T follicular helper cell (primary cell): Measurements from ENCODE around the gene GTF3C2.
"Not testable (repeated sequence)": the region's sequence is repeated elsewhere in the genome, so short reads cannot be mapped to it uniquely, and the experiment has no call there.

Experiments used
- DNase-seq: peaks from one replicate; pipeline ENCODE4 v3.0.0-alpha.2; 2020; ENCODE audit warnings: low read depth

GTF3C2 gene

GRCh38 chr2:27370816-27371620 is 14.5 kb upstream of the GTF3C2 start:
- DNase-seq = no peak

- DNase-seq = peak; percentile 99
Measured at GRCh38 chr2:27370026-27370815, 13.7 kb upstream of the GTF3C2 start, which contains the start of the genes EIF2B4 and SNX17. TSS of gene EIF2B4 (minus strand) at chr2:27370338. CDS start at chr2:27370314, 24 bp downstream. TSS of gene SNX17 (plus strand) at chr2:27370616. CDS start at chr2:27370744, 128 bp downstream.

- DNase-seq = no peak
Measured at GRCh38 chr2:27369471-27370025, 13.0 kb upstream of the GTF3C2 start.

- DNase-seq = no peak
Measured at GRCh38 chr2:27363933-27364332, 7.4 kb upstream of the GTF3C2 start.

GRCh38 chr2:27362678-27363420 is 6.3 kb upstream of the GTF3C2 start:
- no peak for DNase-seq

GRCh38 chr2:27356056-27356381 is 545 bp downstream of the GTF3C2 start:
- DNase-seq = peak; percentile 15

GRCh38 chr2:27354597-27354927 is 2.0 kb downstream of the GTF3C2 start:
- no peak for DNase-seq

GRCh38 chr2:27353762-27354596 is 2.6 kb downstream of the GTF3C2 start:
- DNase-seq = no peak

- DNase-seq = not testable (repeated sequence)
Measured at GRCh38 chr2:27353386-27353761, 3.2 kb downstream of the GTF3C2 start.

- DNase-seq = no peak
Measured at GRCh38 chr2:27351802-27352598, 4.6 kb downstream of the GTF3C2 start.

- no peak for DNase-seq
Measured at GRCh38 chr2:27350106-27350693, 6.4 kb downstream of the GTF3C2 start.

GRCh38 chr2:27347641-27348040 is 8.9 kb downstream of the GTF3C2 start:
- DNase-seq = no peak

GRCh38 chr2:27336173-27336572 is 20.4 kb downstream of the GTF3C2 start:
- no peak for DNase-seq

- no peak for DNase-seq
Measured at GRCh38 chr2:27335311-27335710, 21.3 kb downstream of the GTF3C2 start.

GRCh38 chr2:27324720-27325119 is 31.8 kb downstream of the GTF3C2 start:
- no peak for DNase-seq

- DNase-seq = no peak
Measured at GRCh38 chr2:27323596-27324285, 32.8 kb downstream of the GTF3C2 start.

- peak; percentile 78 for DNase-seq
Measured at GRCh38 chr2:27322766-27323595, 33.6 kb downstream of the GTF3C2 start, which contains the start of gene MPV17. TSS of gene MPV17 (minus strand) at chr2:27323097. CDS start at chr2:27322517, 580 bp downstream.

GRCh38 chr2:27322301-27322765 is 34.2 kb downstream of the GTF3C2 start:
- DNase-seq = no peak
